Lower leg skin (tissue), 4 donors: ENCODE measurements around the gene PHIP. TPM values are rescaled to one million over a fixed set of nuclear protein-coding genes. Genes with fewer than 3 reads are reported as not detected.

ENCODE experiments used
- DNase-seq, 2 donors: peaks; one replicate each; pipeline ENCODE4 v3.0.0-alpha.2; 2019; ENCODE audit warnings: low spot score in 2 of 2
- H3K4me3 ChIP-seq: fragments of 200-600 bp; sonication (generic); 2 replicates; pipeline ENCODE4 v1.5.1; 2017; ENCODE audit warnings: mild to moderate bottlenecking, low read depth; ENCODE audit not compliant: poor library complexity, severe bottlenecking
- POLR2A ChIP-seq, 2 donors: fragments of 450-650 bp; IDR thresholded peaks; one replicate each; pipeline ENCODE4 v1.6.1; 2016 to 2017; ENCODE audit warnings: antibody characterized with exemption in 2 of 2, mild to moderate bottlenecking in 1 of 2, moderate library complexity in 1 of 2
- WGBS, 2 donors: methylation state at CpG; one replicate each; pipeline ENCODE4 v1.1.5; 2018; 5-methylcytosine and 5-hydroxymethylcytosine counted together
- intact Hi-C: fragments of 100-400 bp; cut with DNase I; formaldehyde crosslinking; loops from one replicate; pipeline ENCODE4 v1.15.0; 2023; ENCODE audit warnings: low total_unique reads
- total RNA-seq, 4 donors: library from RNA; depleted of rRNA; stranded (reverse); fragments of >200 nt; gene quantifications; one replicate each; pipeline ENCODE4 v1.1.0, GENCODE V29; 2016
- TF ChIP-seq, protein P1 (sequence below), 3 donors: fragments of 450-650 bp; IDR thresholded peaks; one replicate each; pipeline ENCODE4 v1.5.1; 2016; ENCODE audit warnings: antibody characterized with exemption in 3 of 3, mild to moderate bottlenecking in 3 of 3, moderate library complexity in 2 of 3

The PHIP gene
- total RNA-seq, 4 donors from 2014 or later = 21.3 to 23.9 (median 22.4) TPM

GRCh38 chr6:79028641-79029314 is 49.3 kb downstream of the PHIP start:
- 98% methylated on average over 1 of the region's 1 CpG for WGBS, 2 donors
- intact Hi-C loops = no loop called here
- H3K4me3 ChIP-seq = no peak overlapping the region
- TF ChIP-seq, protein P1, sequence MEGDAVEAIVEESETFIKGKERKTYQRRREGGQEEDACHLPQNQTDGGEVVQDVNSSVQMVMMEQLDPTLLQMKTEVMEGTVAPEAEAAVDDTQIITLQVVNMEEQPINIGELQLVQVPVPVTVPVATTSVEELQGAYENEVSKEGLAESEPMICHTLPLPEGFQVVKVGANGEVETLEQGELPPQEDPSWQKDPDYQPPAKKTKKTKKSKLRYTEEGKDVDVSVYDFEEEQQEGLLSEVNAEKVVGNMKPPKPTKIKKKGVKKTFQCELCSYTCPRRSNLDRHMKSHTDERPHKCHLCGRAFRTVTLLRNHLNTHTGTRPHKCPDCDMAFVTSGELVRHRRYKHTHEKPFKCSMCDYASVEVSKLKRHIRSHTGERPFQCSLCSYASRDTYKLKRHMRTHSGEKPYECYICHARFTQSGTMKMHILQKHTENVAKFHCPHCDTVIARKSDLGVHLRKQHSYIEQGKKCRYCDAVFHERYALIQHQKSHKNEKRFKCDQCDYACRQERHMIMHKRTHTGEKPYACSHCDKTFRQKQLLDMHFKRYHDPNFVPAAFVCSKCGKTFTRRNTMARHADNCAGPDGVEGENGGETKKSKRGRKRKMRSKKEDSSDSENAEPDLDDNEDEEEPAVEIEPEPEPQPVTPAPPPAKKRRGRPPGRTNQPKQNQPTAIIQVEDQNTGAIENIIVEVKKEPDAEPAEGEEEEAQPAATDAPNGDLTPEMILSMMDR (IDR thresholded peaks at IDR 0.05) = no peak
- no peak for TF ChIP-seq POLR2A (IDR thresholded peaks at IDR 0.05)
- no peak for DNase-seq

DNA sequence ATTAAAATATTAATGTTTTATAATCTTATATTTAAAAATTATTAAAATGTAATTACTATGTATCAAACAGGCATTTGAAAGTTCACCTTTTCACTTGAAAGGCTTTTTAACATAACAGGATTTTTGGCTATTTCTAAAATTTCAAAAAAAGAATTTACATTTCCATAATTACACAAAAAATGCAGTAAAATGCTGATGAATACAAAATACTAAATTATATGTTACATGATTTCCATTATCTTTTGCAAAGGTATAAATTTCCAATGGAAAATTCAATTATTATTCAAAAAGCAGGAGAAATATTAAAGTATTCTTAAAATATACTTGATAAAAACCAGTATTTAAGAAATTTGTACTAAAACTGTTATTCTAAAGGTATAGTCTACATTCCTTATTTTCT is 66.1 kb downstream of the PHIP start:
- TF ChIP-seq POLR2A (IDR thresholded peaks at IDR 0.05) = no peak
- TF ChIP-seq, protein P1 (IDR thresholded peaks at IDR 0.05) = no peak
- intact Hi-C loops = no loop called here
- DNase-seq = no peak

DNA sequence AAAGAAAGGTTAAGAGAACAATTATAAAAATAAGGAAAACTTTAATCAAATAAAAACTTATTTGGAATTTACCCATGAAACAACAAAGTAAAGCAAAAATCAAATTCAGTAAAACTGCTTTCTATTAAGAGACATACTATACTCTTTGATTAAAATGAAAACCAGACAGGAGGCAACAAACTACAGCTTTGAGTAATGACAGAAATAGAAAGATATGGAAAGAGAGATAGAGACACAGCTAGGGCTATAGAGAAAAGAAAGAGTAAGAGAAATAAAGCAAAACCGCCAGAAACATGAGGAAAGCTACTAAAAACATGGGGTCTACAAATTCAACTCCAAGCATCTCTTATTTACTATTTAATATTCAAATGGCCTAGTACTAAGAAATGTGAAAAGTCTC is 67.6 kb downstream of the PHIP start:
- no peak overlapping the region for H3K4me3 ChIP-seq
- no peak for DNase-seq
- intact Hi-C loops = no loop called here
- WGBS, 2 donors = 92 to 98% methylated on average over 1 of the region's 1 CpG
- TF ChIP-seq, protein P1 (IDR thresholded peaks at IDR 0.05) = no peak
- no peak for TF ChIP-seq POLR2A (IDR thresholded peaks at IDR 0.05)

More for the DNA sequence above, 66.1 kb downstream of the PHIP start:
- H3K4me3 ChIP-seq = no peak overlapping the region

DNA sequence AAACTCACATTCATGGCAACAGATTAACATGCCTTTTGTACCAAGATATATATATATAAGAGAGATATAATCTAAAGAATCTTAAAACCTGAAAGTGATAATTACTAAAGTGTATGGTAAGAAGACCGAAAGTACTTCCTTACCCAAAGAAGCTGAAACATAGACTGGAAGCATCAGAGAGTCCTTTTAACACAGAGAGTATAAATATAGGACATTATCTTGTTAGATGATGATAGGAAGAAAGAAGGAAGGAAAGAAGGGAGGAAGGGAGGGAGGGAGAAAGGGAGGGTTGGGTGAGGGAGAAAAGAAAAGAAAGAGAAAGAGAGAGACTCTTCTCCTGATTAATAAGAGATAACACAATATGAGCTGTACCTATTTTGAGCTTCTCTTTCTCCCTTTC is 68.2 kb downstream of the PHIP start:
- TF ChIP-seq POLR2A (IDR thresholded peaks at IDR 0.05) = no peak
- intact Hi-C loops = no loop called here
- 91 to 97% methylated on average over 1 of the region's 1 CpG for WGBS, 2 donors
- no peak for DNase-seq
- H3K4me3 ChIP-seq = no peak overlapping the region

- no peak overlapping the region for H3K4me3 ChIP-seq
- intact Hi-C loops = no loop called here
- 88 to 98% methylated on average over 1 of the region's 1 CpG for WGBS, 2 donors
- no peak for TF ChIP-seq POLR2A (IDR thresholded peaks at IDR 0.05)
- TF ChIP-seq, protein P1 (IDR thresholded peaks at IDR 0.05) = no peak
- DNase-seq = no peak
Measured at GRCh38 chr6:79005497-79005896, 72.6 kb downstream of the PHIP start.

GRCh38 chr6:79005024-79005423 is 73.0 kb downstream of the PHIP start:
- intact Hi-C loops = no loop called here
- 63 to 85% methylated on average over 1 of the region's 1 CpG for WGBS, 2 donors
- DNase-seq = no peak
- TF ChIP-seq POLR2A (IDR thresholded peaks at IDR 0.05) = no peak
- TF ChIP-seq, protein P1 (IDR thresholded peaks at IDR 0.05) = no peak
- H3K4me3 ChIP-seq = no peak overlapping the region
